ENCODE data around the gene POU4F3. TPM values are rescaled to one million over a fixed set of nuclear protein-coding genes. Genes with fewer than 3 reads are reported as not detected.
"Not testable (repeated sequence)": the region's sequence is repeated elsewhere in the genome, so short reads cannot be mapped to it uniquely, and the experiment has no call there.

The POU4F3 gene, protein sequence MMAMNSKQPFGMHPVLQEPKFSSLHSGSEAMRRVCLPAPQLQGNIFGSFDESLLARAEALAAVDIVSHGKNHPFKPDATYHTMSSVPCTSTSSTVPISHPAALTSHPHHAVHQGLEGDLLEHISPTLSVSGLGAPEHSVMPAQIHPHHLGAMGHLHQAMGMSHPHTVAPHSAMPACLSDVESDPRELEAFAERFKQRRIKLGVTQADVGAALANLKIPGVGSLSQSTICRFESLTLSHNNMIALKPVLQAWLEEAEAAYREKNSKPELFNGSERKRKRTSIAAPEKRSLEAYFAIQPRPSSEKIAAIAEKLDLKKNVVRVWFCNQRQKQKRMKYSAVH
- total RNA-seq = not detected

DNA sequence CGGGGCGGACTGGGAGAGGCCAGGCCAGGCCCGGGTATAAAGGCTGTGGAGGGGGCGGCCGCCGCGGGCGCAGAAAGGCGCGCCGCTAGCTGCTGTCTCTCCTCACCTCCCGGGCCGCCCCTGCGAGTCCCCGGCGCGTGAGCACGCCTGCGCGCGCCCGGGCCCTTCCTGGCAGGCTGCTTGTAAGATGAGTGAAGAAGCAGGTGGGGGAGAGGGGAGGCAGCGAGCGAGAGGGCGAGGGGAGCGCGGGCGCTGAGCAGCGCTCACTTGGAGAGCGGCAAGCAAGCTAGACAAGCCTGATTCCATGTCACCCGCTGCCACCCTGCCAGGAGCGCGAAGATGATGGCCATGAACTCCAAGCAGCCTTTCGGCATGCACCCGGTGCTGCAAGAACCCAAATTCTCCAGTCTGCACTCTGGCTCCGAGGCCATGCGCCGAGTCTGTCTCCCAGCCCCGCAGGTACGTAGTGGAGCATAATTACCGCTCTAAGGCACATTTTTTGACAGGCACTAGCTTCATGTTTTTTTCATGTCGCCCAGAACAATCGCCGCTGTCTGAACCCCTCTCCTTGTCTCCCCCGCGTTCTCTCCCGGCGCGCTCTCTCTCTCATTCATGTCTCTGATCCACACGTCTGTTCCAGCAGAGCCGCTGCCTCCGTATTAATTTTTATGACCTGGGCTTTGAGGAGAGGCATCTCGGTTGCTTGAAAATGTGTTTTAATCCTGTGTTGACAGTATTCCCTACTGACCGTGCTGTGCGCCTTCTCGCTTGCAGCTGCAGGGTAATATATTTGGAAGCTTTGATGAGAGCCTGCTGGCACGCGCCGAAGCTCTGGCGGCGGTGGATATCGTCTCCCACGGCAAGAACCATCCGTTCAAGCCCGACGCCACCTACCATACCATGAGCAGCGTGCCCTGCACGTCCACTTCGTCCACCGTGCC, at the start of gene POU4F3:
TSS of gene POU4F3 (plus strand) at position 66 of the 941 bp plus-strand sequence. CDS start at position 340, 274 bp downstream.
- Mint-ChIP-seq H3K9me3 (no peaks in the 10 kb centered on the region), H3K4me3 (no peak within 1 kb of the TSS), H3K4me1 (no peaks in the 10 kb centered on the region), H3K27ac (no peak within 1 kb of the TSS), H3K36me3 (ENCODE audit: low read depth) (peaks cover 8% of the 10 kb centered on the region), H3K27me3 (peaks cover 80% of the 10 kb centered on the region)
- no peak for ATAC-seq (replicated peaks)

DNA sequence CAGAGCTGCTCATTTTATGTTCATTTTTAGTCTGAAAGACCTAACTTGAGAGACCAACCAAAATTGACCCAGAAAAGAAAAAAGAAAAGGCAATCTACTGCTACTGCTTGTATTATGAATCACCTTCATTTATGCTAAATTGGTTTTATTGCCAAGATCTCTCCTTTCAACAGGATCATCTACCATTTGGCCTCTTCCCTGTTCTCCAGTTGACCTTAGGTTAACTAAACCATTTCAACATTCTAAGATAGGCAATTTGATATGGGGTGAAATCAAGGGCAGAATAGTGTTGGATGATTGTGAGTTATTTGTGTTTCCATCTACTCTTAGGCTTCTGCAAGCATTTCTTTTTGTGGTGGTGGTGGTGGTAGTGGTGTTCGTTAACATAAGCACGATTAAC, 48.3 kb upstream of the POU4F3 start:
- no peaks in the 10 kb centered on the region for H3K9me3 Mint-ChIP-seq

DNA sequence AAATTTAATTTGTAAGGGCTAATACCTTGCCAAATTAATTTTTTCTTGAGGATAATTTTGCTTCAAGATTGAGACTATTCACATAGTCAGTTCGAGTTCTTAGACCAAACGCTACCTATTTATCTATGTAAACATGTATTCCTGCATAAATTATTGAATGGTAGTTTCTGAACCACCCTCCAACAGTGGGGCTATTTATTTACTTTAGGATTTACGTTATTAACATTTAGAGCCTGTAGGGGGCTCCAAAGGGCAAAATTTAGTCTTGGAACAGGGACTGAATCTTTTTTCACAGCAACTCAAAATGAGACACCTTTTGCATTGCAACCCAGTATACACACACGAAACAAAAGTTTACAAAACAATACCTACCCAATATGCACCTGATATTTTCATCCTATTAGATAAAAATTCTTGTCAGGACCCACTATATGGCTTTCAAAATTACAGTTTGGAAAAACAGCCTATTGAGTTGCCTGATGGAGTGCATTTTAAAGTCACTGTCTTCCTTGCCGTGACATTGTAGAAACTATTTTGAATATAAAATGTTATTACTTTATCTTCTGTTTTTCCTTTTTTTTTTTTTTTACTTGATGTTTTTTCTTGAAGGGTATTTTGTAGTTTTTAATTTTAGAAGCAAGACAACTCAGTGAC, 47.1 kb upstream of the POU4F3 start:
- H3K27ac Mint-ChIP-seq = no peak overlapping the region
- H3K9me3 Mint-ChIP-seq = no peaks in the 10 kb centered on the region
- H3K4me1 Mint-ChIP-seq = no peaks in the 10 kb centered on the region
- no peak for ATAC-seq (replicated peaks)
- peaks cover 21% of the 10 kb centered on the region for H3K36me3 Mint-ChIP-seq (ENCODE audit: low read depth)
- H3K4me3 Mint-ChIP-seq = no peak overlapping the region
- no peaks in the 10 kb centered on the region for H3K27me3 Mint-ChIP-seq

More for the DNA sequence above, 48.3 kb upstream of the POU4F3 start:
- no peak for ATAC-seq (replicated peaks)
- H3K27me3 Mint-ChIP-seq = no peaks in the 10 kb centered on the region
- no peak overlapping the region for H3K4me3 Mint-ChIP-seq
- H3K27ac Mint-ChIP-seq = no peak overlapping the region
- H3K4me1 Mint-ChIP-seq = no peaks in the 10 kb centered on the region
- H3K36me3 Mint-ChIP-seq (ENCODE audit: low read depth) = peaks cover 33% of the 10 kb centered on the region

DNA sequence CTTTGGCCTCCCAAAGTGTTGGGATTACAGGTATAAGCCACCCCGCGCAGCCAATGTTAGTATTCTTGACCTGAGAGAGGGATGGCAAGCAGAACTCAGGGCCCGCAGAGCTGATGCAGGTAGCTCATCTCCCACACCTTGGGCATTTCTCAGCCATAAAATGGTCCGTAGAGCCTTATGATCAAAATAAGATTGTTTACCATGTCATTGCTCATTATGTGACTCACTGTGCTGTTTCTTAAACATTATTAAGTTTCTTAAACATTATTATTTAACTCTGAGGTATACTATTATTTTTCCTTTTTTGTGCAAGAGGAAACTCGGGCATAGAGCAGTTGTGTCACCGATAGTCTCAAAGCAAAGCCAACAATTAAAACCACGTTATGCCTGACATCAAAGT, 42.4 kb upstream of the POU4F3 start:
- no peaks in the 10 kb centered on the region for H3K4me1 Mint-ChIP-seq
- H3K4me3 Mint-ChIP-seq = no peak overlapping the region
- H3K27ac Mint-ChIP-seq = peak overlapping the region; percentile 63
- no peaks in the 10 kb centered on the region for H3K27me3 Mint-ChIP-seq
- no peak for ATAC-seq (replicated peaks)
- H3K9me3 Mint-ChIP-seq = no peaks in the 10 kb centered on the region
- no peaks in the 10 kb centered on the region for H3K36me3 Mint-ChIP-seq (ENCODE audit: low read depth)

DNA sequence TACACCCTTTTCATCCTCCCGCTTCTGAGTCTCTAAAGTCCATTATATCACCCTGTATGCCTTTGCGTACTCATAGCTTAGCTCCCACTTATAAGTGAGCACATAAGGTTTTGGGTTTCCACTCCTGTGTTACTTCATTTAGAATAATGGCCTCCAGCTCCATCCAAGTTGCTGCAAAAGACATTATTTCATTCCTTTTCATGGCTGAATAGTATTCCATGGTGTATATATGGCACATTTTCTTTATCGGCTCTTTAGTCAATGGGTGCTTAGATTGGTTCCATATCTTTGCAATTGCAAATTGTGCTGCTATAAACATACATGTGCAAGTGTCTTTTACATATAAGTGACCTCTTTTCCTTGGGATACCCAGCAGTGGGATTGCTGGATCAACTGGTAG, 39.7 kb upstream of the POU4F3 start:
- H3K4me3 Mint-ChIP-seq; H3K27me3 Mint-ChIP-seq; ATAC-seq (replicated peaks): not testable (repeated sequence)

DNA sequence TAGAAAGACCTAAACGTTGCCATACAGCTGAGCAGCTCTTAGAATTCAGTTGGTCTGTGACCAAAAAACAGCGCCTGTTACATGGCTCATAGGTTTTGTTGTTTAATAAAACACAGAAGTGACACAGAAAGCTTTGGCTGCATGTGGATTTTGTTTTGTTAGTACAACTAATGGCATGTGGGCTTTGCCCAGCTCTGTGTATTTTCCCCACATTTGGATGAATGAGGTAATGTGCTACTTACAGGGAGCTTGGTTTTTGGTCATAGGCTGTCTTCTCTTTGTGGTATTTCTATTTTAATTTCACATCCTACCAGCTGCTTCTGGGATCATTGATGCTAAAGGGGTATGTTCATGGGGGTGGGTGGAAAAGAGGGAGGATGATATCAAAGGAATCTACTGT, 37.0 kb upstream of the POU4F3 start:
- no peaks in the 10 kb centered on the region for H3K4me1 Mint-ChIP-seq
- ATAC-seq (replicated peaks) = no peak
- no peak overlapping the region for H3K4me3 Mint-ChIP-seq
- no peaks in the 10 kb centered on the region for H3K36me3 Mint-ChIP-seq (ENCODE audit: low read depth)
- H3K27me3 Mint-ChIP-seq = peaks cover 3% of the 10 kb centered on the region
- no peaks in the 10 kb centered on the region for H3K9me3 Mint-ChIP-seq
- no peak overlapping the region for H3K27ac Mint-ChIP-seq

More for the DNA sequence above, 39.7 kb upstream of the POU4F3 start:
- not testable (repeated sequence) for H3K27ac Mint-ChIP-seq; H3K4me1 Mint-ChIP-seq; H3K36me3 Mint-ChIP-seq (ENCODE audit: low read depth); H3K9me3 Mint-ChIP-seq

DNA sequence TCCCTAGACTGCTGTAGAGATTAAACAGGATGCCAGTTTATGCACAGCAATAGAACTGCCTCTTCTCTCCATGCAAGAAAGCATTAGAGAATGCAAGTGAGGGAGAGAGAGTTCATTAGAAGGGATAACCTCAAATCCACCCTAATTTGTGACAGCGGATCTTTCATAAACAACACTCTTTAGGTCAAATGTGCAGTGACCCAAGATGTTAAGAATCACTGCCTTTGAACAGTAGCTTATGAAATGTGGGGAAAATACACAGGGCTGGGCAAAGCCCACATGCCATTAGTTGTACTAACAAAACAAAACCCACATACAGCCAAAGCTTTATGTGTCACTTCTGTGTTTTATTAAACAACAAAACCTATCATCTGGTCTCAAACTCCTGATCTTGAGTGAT, 36.2 kb upstream of the POU4F3 start:
- Mint-ChIP-seq H3K4me1 (no peaks in the 10 kb centered on the region), H3K4me3 (no peak overlapping the region), H3K9me3 (no peaks in the 10 kb centered on the region), H3K27me3 (peaks cover 3% of the 10 kb centered on the region), H3K36me3 (ENCODE audit: low read depth) (no peaks in the 10 kb centered on the region), H3K27ac (no peak overlapping the region)
- no peak for ATAC-seq (replicated peaks)

DNA sequence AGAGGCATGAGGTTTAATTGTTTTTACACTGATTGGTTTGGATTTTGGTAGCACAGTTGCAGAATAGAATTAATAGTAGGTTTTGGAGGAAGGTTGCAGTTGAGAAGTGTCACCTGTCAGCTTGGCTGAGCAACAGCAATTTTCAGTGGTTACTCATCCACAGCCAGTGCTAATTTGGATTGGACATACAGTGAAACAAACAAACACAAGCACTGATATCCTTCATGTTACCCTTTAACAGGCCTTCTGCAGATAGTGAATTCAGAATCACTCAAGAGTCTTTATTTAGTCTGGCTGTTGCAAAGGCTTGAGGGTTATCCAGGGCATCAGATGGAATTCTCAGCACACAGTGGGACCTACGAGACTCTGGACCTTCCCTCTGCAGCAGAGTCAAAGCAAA, 31.8 kb upstream of the POU4F3 start:
- Mint-ChIP-seq H3K4me1 (no peaks in the 10 kb centered on the region), H3K36me3 (ENCODE audit: low read depth) (no peaks in the 10 kb centered on the region), H3K27me3 (peaks cover 2% of the 10 kb centered on the region), H3K4me3 (no peak overlapping the region), H3K9me3 (no peaks in the 10 kb centered on the region), H3K27ac (no peak overlapping the region)
- no peak for ATAC-seq (replicated peaks)

DNA sequence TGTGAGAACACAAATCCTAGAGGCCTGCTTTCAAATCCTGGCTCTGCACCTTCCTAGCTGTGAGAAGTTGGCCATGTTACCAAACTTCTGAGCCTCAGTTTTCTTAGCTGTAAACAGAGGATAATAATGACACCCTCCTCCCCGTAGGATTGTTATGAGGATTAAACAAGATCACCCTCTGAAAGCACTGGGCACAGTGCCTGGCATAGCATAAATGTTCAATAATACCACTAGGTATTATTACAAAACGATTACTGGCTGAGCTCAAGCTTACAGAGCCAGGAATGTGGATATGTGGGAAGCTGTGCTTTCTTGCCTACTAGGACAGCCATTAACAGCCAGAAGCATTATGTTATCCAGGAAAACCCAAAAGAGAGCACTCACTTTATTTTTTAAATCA, 30.8 kb upstream of the POU4F3 start:
- ATAC-seq (replicated peaks) = no peak
- H3K27ac Mint-ChIP-seq = no peak overlapping the region
- no peaks in the 10 kb centered on the region for H3K4me1 Mint-ChIP-seq
- no peaks in the 10 kb centered on the region for H3K36me3 Mint-ChIP-seq (ENCODE audit: low read depth)
- H3K4me3 Mint-ChIP-seq = no peak overlapping the region
- H3K9me3 Mint-ChIP-seq = no peaks in the 10 kb centered on the region
- H3K27me3 Mint-ChIP-seq = no peaks in the 10 kb centered on the region

DNA sequence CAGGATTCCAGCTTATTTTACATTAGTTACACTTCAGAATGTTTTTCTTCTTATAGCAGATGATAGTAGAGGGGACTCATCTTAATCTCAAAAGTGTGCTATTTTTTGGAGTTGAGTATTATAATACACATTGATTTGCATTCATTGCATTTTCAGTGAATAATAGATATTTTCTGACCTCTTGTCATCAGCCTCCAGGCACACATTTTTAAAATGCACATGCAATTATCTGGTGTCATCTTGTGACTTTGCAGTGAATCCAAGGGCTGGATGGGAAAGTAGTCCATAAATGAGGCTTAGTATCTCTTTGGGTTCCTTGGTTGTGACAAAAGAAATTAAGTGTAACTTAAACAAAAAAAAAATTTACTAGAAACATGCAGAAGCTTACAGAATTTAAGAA, 28.1 kb upstream of the POU4F3 start:
- Mint-ChIP-seq H3K9me3 (no peaks in the 10 kb centered on the region), H3K36me3 (ENCODE audit: low read depth) (no peaks in the 10 kb centered on the region), H3K27me3 (peaks cover 13% of the 10 kb centered on the region), H3K27ac (no peak overlapping the region), H3K4me1 (peaks cover 7% of the 10 kb centered on the region), H3K4me3 (no peak overlapping the region)
- ATAC-seq (replicated peaks) = no peak

DNA sequence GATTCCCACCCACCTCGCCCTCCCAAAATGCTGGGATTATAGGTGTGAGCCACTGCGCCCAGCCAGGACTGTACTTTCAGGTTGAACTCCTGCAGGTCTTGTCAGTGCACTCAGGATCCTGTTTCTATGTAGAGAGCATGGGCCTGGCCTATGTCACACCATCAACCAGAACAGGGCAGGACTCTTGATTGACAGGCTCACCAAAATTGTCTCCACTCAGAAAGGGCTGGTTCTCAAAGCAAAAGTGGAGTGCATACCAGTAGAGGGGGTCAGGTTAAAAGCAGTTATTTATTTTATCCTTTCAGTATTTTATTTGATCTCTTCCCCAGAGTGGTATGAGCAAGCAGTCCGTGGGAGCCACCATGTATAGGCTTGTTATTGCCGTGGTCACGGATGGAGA, 27.4 kb upstream of the POU4F3 start:
- Mint-ChIP-seq H3K27ac (no peak overlapping the region), H3K4me1 (peaks cover 7% of the 10 kb centered on the region), H3K27me3 (peaks cover 18% of the 10 kb centered on the region), H3K4me3 (no peak overlapping the region), H3K36me3 (ENCODE audit: low read depth) (no peaks in the 10 kb centered on the region), H3K9me3 (no peaks in the 10 kb centered on the region)
- no peak for ATAC-seq (replicated peaks)

DNA sequence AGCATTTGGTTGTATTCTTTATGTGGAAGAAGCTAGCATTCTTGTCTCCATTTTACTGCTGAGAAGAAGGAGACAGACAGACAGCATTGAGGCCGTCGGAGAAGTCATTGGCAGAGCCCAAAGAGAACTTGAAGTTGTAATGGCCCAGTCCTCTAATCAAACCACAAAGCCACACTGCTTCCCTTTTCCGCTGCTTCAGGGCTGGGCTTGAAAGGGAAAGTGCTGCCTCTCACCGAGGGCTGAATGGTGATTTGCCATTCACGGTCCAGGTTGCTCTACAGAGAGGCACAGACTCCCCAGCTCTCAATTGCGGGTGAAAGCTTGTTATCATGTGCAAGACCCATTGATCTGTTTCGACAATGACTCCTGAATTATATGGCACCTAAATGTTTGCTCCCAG, 25.6 kb upstream of the POU4F3 start:
- no peak for ATAC-seq (replicated peaks)
- Mint-ChIP-seq H3K4me1 (peaks cover 7% of the 10 kb centered on the region), H3K4me3 (no peak overlapping the region), H3K36me3 (ENCODE audit: low read depth) (no peaks in the 10 kb centered on the region), H3K27me3 (peaks cover 18% of the 10 kb centered on the region), H3K9me3 (no peaks in the 10 kb centered on the region), H3K27ac (no peak overlapping the region)

DNA sequence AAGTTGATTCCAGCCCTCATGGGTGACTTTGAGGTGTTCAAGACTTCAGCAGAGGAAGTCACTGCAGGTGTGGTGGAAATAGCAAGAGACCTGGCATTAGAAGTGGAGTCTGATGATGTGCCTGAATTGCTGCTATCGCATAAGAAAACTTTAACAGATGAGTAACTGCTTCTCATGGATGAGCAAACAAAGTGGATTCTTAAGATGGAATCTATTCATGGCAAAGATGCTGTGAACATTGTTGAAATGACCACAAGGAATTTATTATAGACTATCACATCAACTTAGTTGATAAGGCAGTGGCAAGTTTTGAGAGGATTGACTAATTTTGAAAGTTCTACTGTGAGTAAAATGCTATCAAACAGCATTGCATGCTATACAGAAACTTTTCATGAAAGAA, 17.1 kb upstream of the POU4F3 start:
- Mint-ChIP-seq H3K9me3 (no peaks in the 10 kb centered on the region), H3K27ac (no peak overlapping the region), H3K4me3 (no peak overlapping the region), H3K27me3 (peaks cover 6% of the 10 kb centered on the region), H3K4me1 (no peaks in the 10 kb centered on the region), H3K36me3 (ENCODE audit: low read depth) (no peaks in the 10 kb centered on the region)
- no peak for ATAC-seq (replicated peaks)

DNA sequence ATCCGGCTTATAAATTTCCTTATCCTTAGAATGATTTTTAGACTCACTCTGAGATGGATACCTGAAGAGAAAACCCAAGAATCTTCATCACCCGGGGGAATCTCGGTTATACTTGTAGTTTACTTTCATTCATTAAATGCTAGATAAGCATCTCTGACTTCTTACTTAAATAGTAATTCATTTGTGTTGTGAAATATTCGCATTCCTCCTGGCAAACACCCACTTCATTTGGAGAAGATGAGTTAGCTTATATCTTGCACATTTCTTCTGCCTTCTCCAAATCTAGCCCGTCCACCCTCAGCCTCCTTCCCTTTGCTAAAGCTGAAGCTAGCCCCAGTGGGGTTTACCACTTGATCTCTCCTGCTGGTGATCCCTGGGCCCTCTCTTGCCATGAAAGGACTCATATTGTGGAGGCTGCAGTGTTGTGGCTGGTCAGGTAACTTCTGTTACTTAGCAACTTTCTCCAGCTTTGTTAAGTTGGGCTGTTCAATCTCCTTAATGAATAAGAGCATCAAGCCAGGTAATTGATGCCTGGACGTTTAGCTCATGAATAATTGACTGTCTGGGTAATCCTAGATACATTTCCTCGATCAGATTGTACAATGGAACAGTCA, 11.3 kb upstream of the POU4F3 start:
- Mint-ChIP-seq H3K4me3 (no peak overlapping the region), H3K4me1 (no peaks in the 10 kb centered on the region), H3K9me3 (no peaks in the 10 kb centered on the region), H3K27ac (no peak overlapping the region), H3K27me3 (peaks cover 34% of the 10 kb centered on the region), H3K36me3 (ENCODE audit: low read depth) (no peaks in the 10 kb centered on the region)
- ATAC-seq (replicated peaks) = no peak

All from activated T-helper 17 cell treated with anti-CD3 and anti-CD28 coated beads, Interleukin-2, amount 50 U/mL, for 72 hours (primary cell).